ENCODE results near the gene PCLO.
"Not testable (repeated sequence)": the region's sequence is repeated elsewhere in the genome, so short reads cannot be mapped to it uniquely, and the experiment has no call there.

The PCLO gene

GRCh38 chr7:82964150-82964882 lies 198.4 kb downstream of the PCLO start:
- DNase-seq (ENCODE audit: low read depth): no peak

GRCh38 chr7:82961240-82961639 lies 201.4 kb downstream of the PCLO start:
- no peak for DNase-seq (ENCODE audit: low read depth)

GRCh38 chr7:82959528-82959927 lies 203.2 kb downstream of the PCLO start:
- DNase-seq (ENCODE audit: low read depth): no peak

- no peak for DNase-seq (ENCODE audit: low read depth)
Observed at GRCh38 chr7:82957521-82957920, 205.2 kb downstream of the PCLO start.

- DNase-seq (ENCODE audit: low read depth): no peak
Observed at GRCh38 chr7:82953324-82954027, 209.2 kb downstream of the PCLO start.

- no peak for DNase-seq (ENCODE audit: low read depth)
Observed at GRCh38 chr7:82950436-82950835, 212.2 kb downstream of the PCLO start.

- DNase-seq (ENCODE audit: low read depth): no peak
Observed at GRCh38 chr7:82945480-82945879, 217.2 kb downstream of the PCLO start.

- no peak for DNase-seq (ENCODE audit: low read depth)
Observed at GRCh38 chr7:82945056-82945455, 217.6 kb downstream of the PCLO start.

GRCh38 chr7:82932516-82932915 lies 230.2 kb downstream of the PCLO start:
- no peak for DNase-seq (ENCODE audit: low read depth)

- DNase-seq (ENCODE audit: low read depth): no peak
Observed at GRCh38 chr7:82926477-82926876, 236.2 kb downstream of the PCLO start.

GRCh38 chr7:82925331-82925730 lies 237.4 kb downstream of the PCLO start:
- DNase-seq (ENCODE audit: low read depth): no peak

GRCh38 chr7:82906502-82906901 lies 256.2 kb downstream of the PCLO start:
- DNase-seq (ENCODE audit: low read depth): no peak

GRCh38 chr7:82904871-82905270 lies 257.8 kb downstream of the PCLO start:
- DNase-seq (ENCODE audit: low read depth): no peak

- DNase-seq (ENCODE audit: low read depth): not testable (repeated sequence)
Observed at GRCh38 chr7:82901098-82901497, 261.6 kb downstream of the PCLO start.

GRCh38 chr7:82897500-82897899 lies 265.2 kb downstream of the PCLO start:
- DNase-seq (ENCODE audit: low read depth): no peak

- not testable (repeated sequence) for DNase-seq (ENCODE audit: low read depth)
Observed at GRCh38 chr7:82894341-82894740, 268.3 kb downstream of the PCLO start.

GRCh38 chr7:82886324-82886723 lies 276.4 kb downstream of the PCLO start:
- DNase-seq (ENCODE audit: low read depth): no peak

GRCh38 chr7:82865856-82866255 lies 296.8 kb downstream of the PCLO start:
- DNase-seq (ENCODE audit: low read depth): no peak

- DNase-seq (ENCODE audit: low read depth): no peak
Observed at GRCh38 chr7:82859106-82859850, 303.4 kb downstream of the PCLO start.

GRCh38 chr7:82851121-82851520 lies 311.6 kb downstream of the PCLO start:
- DNase-seq (ENCODE audit: low read depth): no peak

GRCh38 chr7:82841828-82842227 lies 320.9 kb downstream of the PCLO start:
- DNase-seq (ENCODE audit: low read depth): peak; percentile 4

GRCh38 chr7:82840061-82840460 lies 322.6 kb downstream of the PCLO start:
- DNase-seq (ENCODE audit: low read depth): no peak

GRCh38 chr7:82839555-82839954 lies 323.1 kb downstream of the PCLO start:
- DNase-seq (ENCODE audit: low read depth): no peak

All from GM04504 (cell line).